ENCODE results near the gene USP21.

Gene USP21

DNA sequence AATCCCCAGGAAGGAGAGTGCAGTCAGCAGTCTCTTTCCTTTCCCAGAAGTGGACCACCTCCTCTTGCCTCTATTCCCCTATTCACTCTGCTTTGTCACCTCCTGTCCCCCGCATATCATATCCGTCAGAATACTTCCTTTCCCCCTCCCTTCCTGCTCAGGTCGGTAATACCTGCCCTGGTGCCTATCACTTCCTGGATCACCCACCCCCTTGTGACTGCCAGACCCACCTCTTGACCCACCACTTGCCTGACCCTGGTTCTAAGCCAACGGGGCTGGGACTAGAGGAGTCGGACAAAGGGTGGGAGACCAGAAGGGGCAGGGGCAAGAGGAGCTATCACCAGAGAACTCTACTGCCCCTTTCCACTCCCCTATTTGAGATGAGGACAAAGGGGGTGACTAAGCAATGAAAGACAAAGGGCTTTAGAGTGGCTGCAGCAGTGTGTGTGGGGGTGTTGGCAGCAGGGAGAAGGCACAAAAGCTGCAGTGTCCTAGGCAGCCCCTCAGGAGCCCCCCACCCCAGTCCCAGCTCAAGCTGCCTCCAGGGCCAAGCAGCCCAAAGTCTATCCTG lies 41.2 kb downstream of the USP21 start:
- H3K27ac ChIP-seq (ENCODE audit: low read length, poor library complexity, severe bottlenecking): no peak overlapping the region
- peak overlapping the region; percentile 95 for H3K9ac ChIP-seq (ENCODE audit: low read length)
- H3K14ac ChIP-seq (ENCODE audit: low read length in 2 of 2): no peak overlapping the region
- peaks cover 7% of the 10 kb centered on the region for H3K79me1 ChIP-seq (replicated peaks; ENCODE audit: low read length, poor library complexity, severe bottlenecking)
- peak overlapping the region; percentile 0 for H4K91ac ChIP-seq (ENCODE audit: low read length)
- H3K27me3 ChIP-seq (ENCODE audit: control insufficient read depth in 1 of 2, insufficient read depth in 1 of 2, low read length in 2 of 2): no peaks in the 10 kb centered on the region
- H2BK120ac ChIP-seq (ENCODE audit: low read depth, low read length): peak overlapping the region; percentile 68
- H3K4ac ChIP-seq (ENCODE audit: low read depth in 1 of 2, low read length in 2 of 2): peak overlapping the region; percentile 47 to 56
- no peak overlapping the region for H3K4me2 ChIP-seq (ENCODE audit: low read length, poor library complexity, severe bottlenecking)
- no peaks in the 10 kb centered on the region for H3K9me3 ChIP-seq (ENCODE audit: control insufficient read depth, low read length)
- no peak for DNase-seq
- H3K4me1 ChIP-seq (ENCODE audit: control insufficient read depth, insufficient read depth, low read depth, low read length): peaks cover 14% of the 10 kb centered on the region
- peak overlapping the region in 1 of 2 experiments; percentile 57 for H2BK12ac ChIP-seq (ENCODE audit: low read length in 2 of 2)
- 74% methylated on average over 3 of the region's 5 CpGs for WGBS
- H2BK5ac ChIP-seq (ENCODE audit: low read depth, low read length, poor library complexity, severe bottlenecking): no peak overlapping the region
- H3K23ac ChIP-seq (ENCODE audit: low read length in 2 of 2): no peak overlapping the region
- no peak overlapping the region for H2AFZ ChIP-seq (ENCODE audit: low read depth, low read length)
- peak overlapping the region; percentile 80 for H2BK15ac ChIP-seq (ENCODE audit: low read depth, poor library complexity, severe bottlenecking)
- peak overlapping the region; percentile 99 for H4K8ac ChIP-seq (ENCODE audit: low read length)
- H3K18ac ChIP-seq (ENCODE audit: low read depth in 1 of 2, low read length in 2 of 2): no peak overlapping the region
- peaks cover 4 to 19% of the 10 kb centered on the region in 2 experiments for H3K36me3 ChIP-seq (ENCODE audit: control insufficient read depth in 1 of 2, insufficient read depth in 2 of 2, low read depth in 1 of 2, low read length in 2 of 2)
- peak overlapping the region in 1 of 2 experiments; percentile 91 for H3K4me3 ChIP-seq (ENCODE audit: insufficient read depth in 1 of 2, low read depth in 1 of 2, low read length in 2 of 2)
- no peak overlapping the region for H2AK5ac ChIP-seq (ENCODE audit: low read length, severe bottlenecking)

GRCh38 chr1:161200992-161201835 lies 41.9 kb downstream of the USP21 start:
- 93% methylated on average over 12 of the region's 13 CpGs for WGBS
- H3K27ac ChIP-seq (ENCODE audit: low read length, poor library complexity, severe bottlenecking): no peak overlapping the region
- DNase-seq: no peak
- no peak overlapping the region for H2BK5ac ChIP-seq (ENCODE audit: low read depth, low read length, poor library complexity, severe bottlenecking)
- peaks cover 4 to 19% of the 10 kb centered on the region in 2 experiments for H3K36me3 ChIP-seq (ENCODE audit: control insufficient read depth in 1 of 2, insufficient read depth in 2 of 2, low read depth in 1 of 2, low read length in 2 of 2)
- no peaks in the 10 kb centered on the region for H3K27me3 ChIP-seq (ENCODE audit: control insufficient read depth in 1 of 2, insufficient read depth in 1 of 2, low read length in 2 of 2)
- H2AK5ac ChIP-seq (ENCODE audit: low read length, severe bottlenecking): peak overlapping the region; percentile 66
- H3K14ac ChIP-seq (ENCODE audit: low read length in 2 of 2): no peak overlapping the region
- H3K9ac ChIP-seq (ENCODE audit: low read length): peak overlapping the region; percentile 95
- peak overlapping the region; percentile 94 to 99 for H3K4ac ChIP-seq (ENCODE audit: low read depth in 1 of 2, low read length in 2 of 2)
- peaks cover 7% of the 10 kb centered on the region for H3K79me1 ChIP-seq (replicated peaks; ENCODE audit: low read length, poor library complexity, severe bottlenecking)
- H3K4me2 ChIP-seq (ENCODE audit: low read length, poor library complexity, severe bottlenecking): peak overlapping the region; percentile 57
- peak overlapping the region; percentile 56 for H2BK15ac ChIP-seq (ENCODE audit: low read depth, poor library complexity, severe bottlenecking)
- peak overlapping the region; percentile 97 for H2AFZ ChIP-seq (ENCODE audit: low read depth, low read length)
- no peaks in the 10 kb centered on the region for H3K9me3 ChIP-seq (ENCODE audit: control insufficient read depth, low read length)
- peak overlapping the region; percentile 68 for H2BK120ac ChIP-seq (ENCODE audit: low read depth, low read length)
- peak overlapping the region in 1 of 2 experiments; percentile 43 for H3K23ac ChIP-seq (ENCODE audit: low read length in 2 of 2)
- H3K4me1 ChIP-seq (ENCODE audit: control insufficient read depth, insufficient read depth, low read depth, low read length): peaks cover 14% of the 10 kb centered on the region
- H4K91ac ChIP-seq (ENCODE audit: low read length): peak overlapping the region; percentile 73
- H4K8ac ChIP-seq (ENCODE audit: low read length): peak overlapping the region; percentile 99
- peak overlapping the region; percentile 57 to 85 for H2BK12ac ChIP-seq (ENCODE audit: low read length in 2 of 2)
- peak overlapping the region in 1 of 2 experiments; percentile 91 for H3K4me3 ChIP-seq (ENCODE audit: insufficient read depth in 1 of 2, low read depth in 1 of 2, low read length in 2 of 2)
- H3K18ac ChIP-seq (ENCODE audit: low read depth in 1 of 2, low read length in 2 of 2): peak overlapping the region; percentile 64 to 99

GRCh38 chr1:161201836-161202712 lies 42.8 kb downstream of the USP21 start, which contains the start of gene NDUFS2:
Gene NDUFS2 (plus strand): TSS chr1:161202367. CDS start chr1:161202386, 19 bp downstream.
- Histone ChIP-seq H2BK5ac (ENCODE audit: low read depth, low read length, poor library complexity, severe bottlenecking) (no peak within 1 kb of the TSS), H3K27me3 (ENCODE audit: control insufficient read depth in 1 of 2, insufficient read depth in 1 of 2, low read length in 2 of 2) (no peaks in the 10 kb centered on the region), H3K4me3 (ENCODE audit: insufficient read depth in 1 of 2, low read depth in 1 of 2, low read length in 2 of 2) (peak within 1 kb of the TSS; percentile 79 to 91), H3K27ac (ENCODE audit: low read length, poor library complexity, severe bottlenecking) (peak within 1 kb of the TSS; percentile 78), H3K4me1 (ENCODE audit: control insufficient read depth, insufficient read depth, low read depth, low read length) (peaks cover 17% of the 10 kb centered on the region), H3K4ac (ENCODE audit: low read depth in 1 of 2, low read length in 2 of 2) (peak within 1 kb of the TSS; percentile 94 to 99), H4K8ac (ENCODE audit: low read length) (peak within 1 kb of the TSS; percentile 99), H3K18ac (ENCODE audit: low read depth in 1 of 2, low read length in 2 of 2) (peak within 1 kb of the TSS; percentile 93 to 99), H3K9me3 (ENCODE audit: control insufficient read depth, low read length) (no peaks in the 10 kb centered on the region), H2AK5ac (ENCODE audit: low read length, severe bottlenecking) (peak within 1 kb of the TSS; percentile 66), H2BK12ac (ENCODE audit: low read length in 2 of 2) (peak within 1 kb of the TSS; percentile 75 to 85), H3K9ac (ENCODE audit: low read length) (peak within 1 kb of the TSS; percentile 95), H4K91ac (ENCODE audit: low read length) (peak within 1 kb of the TSS; percentile 94), H3K23ac (ENCODE audit: low read length in 2 of 2) (peak within 1 kb of the TSS; percentile 10 to 43), H3K14ac (ENCODE audit: low read length in 2 of 2) (peak within 1 kb of the TSS in 1 of 2 experiments; percentile 87), H2BK15ac (ENCODE audit: low read depth, poor library complexity, severe bottlenecking) (peak within 1 kb of the TSS; percentile 88), H3K36me3 (ENCODE audit: control insufficient read depth in 1 of 2, insufficient read depth in 2 of 2, low read depth in 1 of 2, low read length in 2 of 2) (peaks cover 10 to 27% of the 10 kb centered on the region in 2 experiments), H3K4me2 (ENCODE audit: low read length, poor library complexity, severe bottlenecking) (peak within 1 kb of the TSS; percentile 57), H3K79me1 (replicated peaks; ENCODE audit: low read length, poor library complexity, severe bottlenecking) (peaks cover 12% of the 10 kb centered on the region), H2AFZ (ENCODE audit: low read depth, low read length) (peak within 1 kb of the TSS; percentile 97), H2BK120ac (ENCODE audit: low read depth, low read length) (peak within 1 kb of the TSS; percentile 95)
- 3% methylated on average over 49 of the region's 53 CpGs for WGBS
- DNase-seq: peak; percentile 99

Data from mesenchymal stem cell (in vitro differentiated cells and primary cell).